GM21619 (cell line): ENCODE data around the gene B4GAT1.
"Not testable (repeated sequence)": the region's sequence is repeated elsewhere in the genome, so short reads cannot be mapped to it uniquely, and the experiment has no call there.

Experiments
- ATAC-seq: cut with Tn5 transposase; IDR thresholded peaks from one replicate; pipeline ENCODE4 v1.9.1; 2021; ENCODE audit not compliant: unreplicated experiment

B4GAT1 gene

DNA sequence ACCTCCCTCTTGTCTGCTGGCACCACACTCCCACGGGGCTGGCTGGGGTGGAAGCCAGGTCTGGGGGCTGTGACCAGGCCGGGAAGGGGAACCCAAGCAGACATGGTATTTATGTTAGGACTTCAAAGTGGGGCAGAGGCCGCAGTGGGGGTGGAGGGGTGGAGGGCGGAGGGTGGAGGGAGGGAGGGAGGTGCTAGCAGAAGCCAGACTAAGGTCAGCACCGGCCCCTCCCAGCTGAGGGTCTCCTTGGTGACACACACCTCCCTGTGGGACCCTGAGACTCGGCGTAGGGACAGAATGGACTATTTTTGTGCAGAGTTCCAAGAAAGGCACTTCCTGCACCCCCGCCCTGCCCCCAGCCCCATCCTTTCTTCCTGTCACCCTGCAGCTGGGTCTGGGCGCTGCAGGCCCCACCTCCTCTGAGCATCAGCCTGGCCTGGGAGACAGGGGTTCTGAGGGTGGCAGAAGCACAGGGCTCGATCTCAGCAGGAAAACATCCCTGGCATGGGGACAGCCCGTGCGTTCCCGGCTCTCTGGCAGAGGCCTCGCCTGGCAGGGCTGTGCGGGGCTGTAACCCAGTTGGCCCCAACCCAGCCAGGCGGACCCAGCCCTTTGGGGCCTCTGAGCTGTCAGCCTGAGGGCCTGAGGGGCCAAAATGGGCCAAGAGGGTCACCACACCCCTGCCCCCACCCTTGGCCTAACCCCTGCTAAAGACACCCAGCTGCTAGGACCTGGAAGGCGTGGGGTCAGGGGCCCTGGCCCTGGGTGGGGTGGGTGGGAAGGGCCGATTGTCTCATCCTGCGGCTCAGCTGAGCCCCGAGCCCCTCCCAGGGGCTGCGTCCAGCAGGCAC, 20.9 kb downstream of the B4GAT1 start:
- ATAC-seq = no peak

DNA sequence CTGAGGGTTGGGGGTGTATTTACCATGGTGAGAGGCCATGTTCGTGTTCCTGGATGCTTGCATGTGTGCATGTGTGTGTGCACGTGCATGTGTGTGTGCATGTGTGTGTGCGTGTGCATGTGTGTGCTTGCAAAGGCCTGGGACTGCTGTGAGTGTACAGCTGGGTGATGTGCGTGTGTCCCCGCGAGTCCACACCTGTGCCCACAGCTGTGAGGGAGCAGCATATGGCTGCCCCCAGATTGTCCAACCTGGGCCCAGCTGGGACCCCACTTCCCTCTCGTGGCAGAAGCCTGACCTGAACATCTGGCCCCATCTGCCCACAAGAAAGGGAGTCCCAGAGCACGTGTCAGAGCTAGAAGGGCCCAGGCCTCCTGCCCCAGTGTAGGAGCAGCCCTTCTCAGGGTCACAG, 22.2 kb downstream of the B4GAT1 start:
- ATAC-seq = no peak

DNA sequence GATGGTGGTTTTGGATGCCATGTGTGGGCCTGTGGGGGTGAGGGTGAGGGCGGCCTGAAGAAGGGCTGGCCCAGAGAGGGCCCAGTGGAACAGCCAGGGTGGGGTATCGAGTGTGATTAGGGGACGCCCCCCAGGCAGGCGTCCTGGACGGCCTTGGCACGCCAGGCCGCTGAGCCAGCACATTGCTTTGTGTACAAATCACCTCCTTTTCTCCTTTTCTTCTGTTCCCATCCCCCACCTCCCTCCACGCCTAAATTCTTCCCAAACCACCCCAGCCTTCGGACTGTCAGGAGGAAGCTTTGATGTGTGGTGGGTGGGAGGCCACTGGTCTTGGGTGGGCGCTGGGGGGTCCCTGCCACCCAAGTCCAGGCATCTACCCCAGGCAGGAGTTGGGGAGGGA, 22.8 kb downstream of the B4GAT1 start:
- no peak for ATAC-seq

DNA sequence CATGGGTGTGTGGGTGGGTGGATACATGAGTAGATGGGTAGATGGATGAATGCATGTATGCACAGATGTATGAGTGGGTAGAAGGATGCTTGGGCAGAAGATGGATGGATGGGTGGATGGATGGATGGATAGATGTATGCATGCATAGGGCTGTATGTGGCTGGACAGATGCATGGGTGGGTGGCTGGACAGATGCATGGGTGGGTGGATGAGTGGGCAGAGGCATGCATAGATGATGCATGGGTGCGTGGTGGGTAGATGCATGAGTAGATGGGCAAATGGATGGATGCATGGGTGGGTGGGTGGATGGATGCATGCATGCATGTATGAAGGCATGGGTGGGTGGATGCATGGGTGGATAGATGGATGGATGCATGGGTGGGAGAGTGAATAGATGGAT, 23.7 kb downstream of the B4GAT1 start:
- ATAC-seq = no peak

DNA sequence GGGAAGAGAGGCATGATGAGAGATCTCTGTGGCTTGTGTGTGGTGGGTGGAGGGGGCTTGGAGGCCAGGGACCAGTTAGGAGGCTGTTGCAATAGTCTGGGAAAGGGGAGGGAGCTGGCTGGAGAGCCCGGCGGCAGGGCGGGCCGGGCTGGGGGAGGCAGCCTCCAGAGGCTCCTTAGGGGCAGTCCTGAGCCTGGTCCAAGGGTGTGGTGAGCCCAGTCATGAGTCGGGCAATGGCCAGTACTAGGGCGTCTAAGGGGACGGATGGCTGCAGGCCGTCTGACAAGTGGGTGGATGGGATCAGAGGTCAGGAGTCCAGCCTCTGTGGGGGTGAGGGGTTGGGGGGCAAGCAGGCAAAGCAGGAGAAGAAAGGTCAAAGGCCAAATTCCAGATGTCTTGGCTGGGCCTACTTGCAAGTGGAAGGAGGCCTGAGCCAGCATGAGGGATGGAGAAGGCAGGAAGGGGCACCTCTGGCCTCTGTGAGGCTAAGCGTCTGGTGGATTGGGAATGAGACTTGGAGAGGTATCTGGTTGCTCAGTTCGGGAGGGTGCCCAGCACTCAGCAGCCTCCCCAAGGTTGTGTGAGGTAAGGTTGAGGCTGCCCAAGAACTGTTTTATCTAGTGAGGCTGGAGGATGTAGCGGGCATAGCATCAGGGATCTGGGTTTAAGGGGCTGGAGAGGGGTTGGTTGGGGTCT, 24.5 kb downstream of the B4GAT1 start:
- no peak for ATAC-seq

DNA sequence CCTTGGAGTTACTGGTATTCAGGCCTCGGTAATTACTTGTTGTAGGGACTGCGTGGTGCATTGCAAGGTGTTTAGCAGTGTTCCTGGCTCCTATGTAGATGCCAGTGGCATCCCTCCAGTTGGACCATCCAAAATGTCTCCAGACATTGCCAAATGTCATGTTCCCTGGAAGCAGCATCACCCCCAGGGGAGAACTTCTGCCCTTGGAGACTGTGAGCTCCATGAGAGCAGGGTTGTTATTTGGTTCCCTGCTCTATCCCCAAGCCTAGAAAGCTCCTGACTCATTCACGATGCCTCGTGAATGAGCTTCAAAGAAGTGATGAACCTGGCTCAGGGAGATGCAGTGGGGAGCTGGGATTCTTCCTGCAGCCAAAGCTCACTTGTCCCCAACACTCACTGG, 25.8 kb downstream of the B4GAT1 start:
- ATAC-seq = no peak

DNA sequence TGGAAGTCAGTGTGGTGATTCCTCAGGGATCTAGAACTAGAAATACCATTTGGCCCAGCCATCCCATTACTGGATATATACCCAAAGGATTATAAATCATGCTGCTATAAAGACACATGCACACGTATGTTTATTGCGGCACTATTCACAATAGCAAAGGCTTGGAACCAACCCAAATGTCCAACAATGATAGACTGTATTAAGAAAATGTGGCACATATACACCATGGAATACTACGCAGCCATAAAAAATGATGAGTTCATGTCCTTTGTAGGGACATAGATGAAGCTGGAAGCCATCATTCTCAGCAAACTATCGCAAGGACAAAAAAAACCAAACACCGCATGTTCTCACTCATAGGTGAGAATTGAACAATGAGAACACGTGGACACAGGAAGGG, 26.7 kb downstream of the B4GAT1 start:
- not testable (repeated sequence) for ATAC-seq

DNA sequence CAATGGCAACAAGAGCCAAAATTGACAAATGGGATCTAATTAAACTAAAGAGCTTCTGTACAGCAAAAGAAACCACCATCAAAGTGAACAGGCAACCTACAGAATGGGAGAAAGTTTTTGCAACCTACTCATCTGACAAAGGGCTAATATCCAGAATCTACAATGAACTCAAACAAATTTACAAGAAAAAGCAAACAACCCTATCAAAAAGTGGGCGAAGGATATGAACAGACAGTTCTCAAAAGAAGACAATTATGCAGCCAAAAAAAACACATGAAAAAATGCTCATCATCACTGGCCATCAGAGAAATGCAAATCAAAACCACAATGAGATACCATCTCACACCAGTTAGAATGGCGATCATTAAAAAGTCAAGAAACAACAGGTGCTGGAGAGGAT, 27.1 kb downstream of the B4GAT1 start:
- not testable (repeated sequence) for ATAC-seq

DNA sequence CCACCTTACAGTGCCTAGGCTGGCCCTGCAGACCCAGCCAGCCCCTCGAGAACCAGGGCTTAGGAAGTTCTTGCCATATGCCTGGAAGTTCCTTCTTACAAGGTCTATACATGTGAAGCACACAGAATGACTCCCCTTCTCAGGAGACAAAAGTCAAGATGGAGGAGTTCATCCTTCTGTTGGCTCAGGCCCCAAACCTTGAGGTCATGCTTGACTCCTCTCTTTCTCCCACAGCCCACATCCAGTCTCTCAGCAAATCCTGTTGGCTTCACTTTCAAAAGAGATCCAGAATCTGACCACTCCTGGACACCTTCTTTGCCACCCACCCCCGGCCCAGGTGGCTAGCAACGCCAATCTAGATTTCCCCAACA, 28.8 kb downstream of the B4GAT1 start:
- no peak for ATAC-seq

DNA sequence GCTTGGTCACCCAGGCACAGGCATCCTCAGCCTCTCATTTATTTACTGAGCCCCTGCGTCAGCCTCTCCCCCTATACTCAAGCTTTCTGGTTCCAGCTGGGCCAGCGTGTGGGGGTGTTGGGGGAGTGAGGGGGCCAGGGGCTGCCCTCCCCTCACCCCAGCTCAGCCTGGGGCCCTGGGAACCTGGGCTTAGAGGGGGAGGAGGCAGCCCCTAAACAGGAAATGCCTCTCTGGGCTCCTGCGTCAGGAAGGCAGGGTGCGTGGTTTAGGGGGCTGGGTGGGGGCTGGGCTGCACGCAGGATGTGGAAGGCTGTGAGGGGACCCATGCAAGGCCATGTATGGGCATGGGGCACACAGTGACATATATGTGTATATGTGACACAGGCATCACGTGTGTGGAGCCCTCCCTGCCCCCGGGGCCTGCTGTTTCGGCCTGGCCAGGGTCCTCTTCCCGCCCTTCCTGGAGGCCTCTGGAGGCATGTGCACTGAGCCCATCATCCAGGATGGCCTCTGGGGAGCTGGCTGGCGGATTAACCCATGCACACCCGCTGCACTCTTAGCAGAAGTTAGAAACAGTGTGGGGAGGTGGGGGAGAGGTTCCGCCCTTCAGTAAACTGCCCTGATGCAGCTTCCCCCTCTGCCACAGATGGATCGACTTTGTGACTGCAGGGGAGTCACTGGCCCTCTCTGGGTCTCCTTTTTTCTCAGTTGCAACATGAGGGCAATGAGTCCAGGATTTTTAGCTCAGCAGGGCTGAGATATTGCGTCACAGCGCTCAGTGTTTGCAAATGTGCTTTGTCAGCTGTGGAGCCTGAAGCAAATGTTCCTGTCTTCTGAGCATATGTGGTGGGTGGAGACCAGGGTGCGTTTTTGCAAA, 29.5 kb downstream of the B4GAT1 start:
- ATAC-seq = no peak

DNA sequence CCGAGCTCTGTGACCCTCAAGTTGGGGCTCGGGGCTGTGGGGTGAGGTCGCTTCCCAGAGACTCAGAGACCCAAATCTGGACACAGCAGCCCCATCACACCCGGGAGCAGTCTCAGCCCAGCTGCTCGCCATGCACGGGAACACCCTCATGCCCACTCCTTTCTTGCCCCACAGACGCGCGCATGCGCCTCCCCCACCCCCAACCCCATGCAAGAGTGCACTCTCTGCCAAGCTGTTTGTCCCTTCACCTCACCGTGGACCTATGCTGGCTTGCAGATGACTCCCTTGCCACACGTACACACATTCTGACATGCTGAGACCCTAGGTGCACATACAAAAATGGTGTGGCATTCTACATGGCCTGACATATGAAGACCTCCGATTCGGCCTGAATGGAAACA, 30.1 kb downstream of the B4GAT1 start:
- no peak for ATAC-seq

DNA sequence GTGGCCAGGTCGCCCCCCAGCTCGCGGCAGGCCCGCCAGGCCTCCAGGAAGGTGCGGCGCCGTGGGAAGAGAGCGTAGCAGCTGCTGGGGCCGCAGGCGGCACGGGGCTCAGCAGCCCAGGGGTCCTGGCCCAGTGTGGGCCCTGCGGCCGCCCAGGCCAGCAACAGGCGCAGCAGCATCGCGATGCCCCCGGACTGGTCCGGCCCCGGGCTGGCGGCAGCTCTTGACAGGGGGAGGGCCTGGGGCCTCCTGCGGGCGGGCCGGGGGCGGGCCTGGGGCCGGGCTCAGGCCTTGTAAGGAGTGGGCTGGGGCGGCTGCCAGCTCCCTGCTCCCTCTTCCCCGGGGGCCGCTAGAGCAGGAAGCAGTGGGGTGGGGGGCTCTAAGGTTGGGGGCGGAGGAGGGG, 30.6 kb downstream of the B4GAT1 start, which contains the start of gene CD248:
Gene CD248 (minus strand): TSS at position 196 of the 403 bp plus-strand sequence. CDS start 17 bp downstream, at position 179.
- no peak for ATAC-seq

DNA sequence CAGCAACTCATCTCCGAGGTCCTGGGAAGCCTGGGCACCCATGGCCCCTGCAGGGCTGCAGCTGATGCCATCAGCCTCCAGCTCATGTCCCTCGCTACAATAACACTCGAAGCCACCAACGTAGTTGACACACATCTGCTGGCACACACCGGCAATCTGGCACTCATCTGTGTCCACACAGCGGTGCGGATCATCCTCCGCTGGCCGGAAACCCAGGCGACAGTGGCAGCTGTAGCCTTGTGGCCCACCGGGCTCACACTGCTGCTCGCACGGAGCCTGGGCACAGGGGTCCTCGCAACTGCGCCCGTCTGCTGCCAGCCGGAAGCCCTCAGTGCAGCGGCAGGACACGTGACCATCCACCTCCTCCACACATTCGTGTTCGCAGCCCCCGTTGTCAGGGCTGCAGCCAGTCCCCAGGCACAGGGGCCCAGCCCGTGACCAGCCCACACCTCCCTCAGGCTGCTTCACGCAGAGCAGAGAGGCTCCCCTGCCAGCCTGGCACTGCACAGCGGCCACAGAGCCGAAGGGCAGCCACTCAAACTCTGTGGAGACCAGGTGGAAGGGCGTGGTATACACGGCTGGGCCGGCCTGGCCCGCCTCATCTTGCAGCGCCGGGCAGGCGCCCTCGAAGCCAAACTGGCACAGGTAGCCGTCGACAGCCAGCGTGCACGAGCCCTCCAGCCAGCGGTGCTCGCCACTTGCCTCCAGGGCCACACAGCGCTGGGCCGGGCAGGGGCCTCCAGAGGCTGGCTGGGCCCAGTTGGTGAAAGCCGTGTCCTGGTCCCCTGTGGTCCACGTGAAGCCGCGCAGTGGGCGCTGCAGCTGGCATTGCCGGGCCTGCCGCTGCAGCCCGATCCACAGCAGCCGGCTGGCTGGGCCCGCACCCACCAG, 31.3 kb downstream of the B4GAT1 start:
- ATAC-seq = no peak

DNA sequence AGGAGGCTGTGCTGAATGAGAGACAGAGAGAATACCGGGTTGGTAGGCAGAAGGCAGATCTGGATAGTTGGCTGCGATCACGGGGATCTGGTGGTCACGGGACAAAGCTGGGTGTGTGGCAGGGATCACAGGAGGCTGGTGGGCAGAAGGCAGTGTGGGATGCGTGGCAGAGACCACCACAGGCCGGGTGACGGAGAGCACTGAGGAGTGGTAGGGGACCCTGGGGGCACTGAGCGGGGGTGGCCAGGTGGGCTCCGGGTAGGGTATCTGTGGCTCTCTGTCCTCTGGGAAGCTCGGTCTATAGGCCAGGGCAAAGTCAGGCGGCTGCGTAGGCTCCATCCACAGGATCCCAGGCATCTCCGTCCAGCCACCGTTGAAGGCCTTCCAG, 31.9 kb downstream of the B4GAT1 start:
- no peak for ATAC-seq

DNA sequence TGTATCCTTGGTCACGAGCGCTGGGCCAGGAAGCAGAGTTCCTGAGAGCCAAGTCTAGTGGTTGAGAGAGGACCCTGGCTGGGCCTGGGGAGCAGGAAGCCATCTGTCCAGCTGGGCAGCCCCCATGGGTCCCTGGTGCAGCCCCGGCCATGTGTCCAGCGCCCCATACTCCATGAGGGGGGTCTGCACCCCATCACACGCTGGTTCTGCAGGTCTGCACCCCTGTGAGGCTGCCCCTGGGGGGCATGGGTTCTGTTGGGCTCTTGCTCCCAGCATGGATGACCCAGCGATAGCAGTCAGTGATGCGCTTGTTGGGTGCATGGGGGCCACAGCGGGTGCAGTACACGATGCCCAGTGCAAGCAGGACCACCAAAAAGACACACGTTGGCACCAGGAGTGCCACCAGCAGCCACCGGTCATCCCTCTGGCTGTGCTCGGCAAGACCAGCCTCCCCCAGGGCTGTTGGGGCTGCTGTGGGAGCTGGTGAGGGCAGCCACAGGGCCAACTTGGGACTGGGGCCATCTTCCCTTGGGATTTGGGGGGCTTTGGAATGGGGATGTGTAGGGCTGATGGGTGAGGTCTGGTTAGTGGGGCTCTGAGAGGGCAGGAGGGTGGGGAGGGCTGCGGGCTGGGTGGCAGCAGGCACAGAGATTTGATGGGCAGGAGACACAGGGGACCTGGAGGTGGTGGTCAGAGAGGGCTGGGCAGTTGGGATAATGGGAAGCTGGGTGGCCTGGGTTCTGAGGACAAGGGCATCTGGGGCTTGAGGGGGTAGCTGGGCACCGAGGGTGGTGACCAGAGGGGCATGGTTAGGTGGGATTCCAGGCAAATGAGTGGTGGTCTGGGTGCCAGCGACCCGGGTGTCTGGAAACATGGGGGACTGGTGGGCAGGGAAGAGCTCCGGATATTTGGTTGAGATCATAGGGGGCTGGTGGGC, 32.6 kb downstream of the B4GAT1 start:
- no peak for ATAC-seq

DNA sequence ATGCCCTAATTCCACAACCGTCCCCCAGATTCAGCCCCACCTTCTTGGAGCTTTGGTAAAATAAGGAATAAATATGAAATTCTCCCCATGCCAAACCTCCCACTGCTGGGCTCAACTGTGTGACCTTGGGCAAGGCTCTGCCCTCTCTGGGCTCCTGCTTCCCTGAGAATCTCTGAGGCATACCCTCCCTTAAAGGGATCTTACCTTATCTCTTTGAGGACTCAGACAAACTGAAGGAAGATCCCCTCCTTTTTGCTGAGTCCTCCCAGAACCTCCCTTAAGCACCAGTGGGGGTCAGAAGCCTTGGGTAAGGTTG, 33.3 kb downstream of the B4GAT1 start:
- ATAC-seq = no peak

DNA sequence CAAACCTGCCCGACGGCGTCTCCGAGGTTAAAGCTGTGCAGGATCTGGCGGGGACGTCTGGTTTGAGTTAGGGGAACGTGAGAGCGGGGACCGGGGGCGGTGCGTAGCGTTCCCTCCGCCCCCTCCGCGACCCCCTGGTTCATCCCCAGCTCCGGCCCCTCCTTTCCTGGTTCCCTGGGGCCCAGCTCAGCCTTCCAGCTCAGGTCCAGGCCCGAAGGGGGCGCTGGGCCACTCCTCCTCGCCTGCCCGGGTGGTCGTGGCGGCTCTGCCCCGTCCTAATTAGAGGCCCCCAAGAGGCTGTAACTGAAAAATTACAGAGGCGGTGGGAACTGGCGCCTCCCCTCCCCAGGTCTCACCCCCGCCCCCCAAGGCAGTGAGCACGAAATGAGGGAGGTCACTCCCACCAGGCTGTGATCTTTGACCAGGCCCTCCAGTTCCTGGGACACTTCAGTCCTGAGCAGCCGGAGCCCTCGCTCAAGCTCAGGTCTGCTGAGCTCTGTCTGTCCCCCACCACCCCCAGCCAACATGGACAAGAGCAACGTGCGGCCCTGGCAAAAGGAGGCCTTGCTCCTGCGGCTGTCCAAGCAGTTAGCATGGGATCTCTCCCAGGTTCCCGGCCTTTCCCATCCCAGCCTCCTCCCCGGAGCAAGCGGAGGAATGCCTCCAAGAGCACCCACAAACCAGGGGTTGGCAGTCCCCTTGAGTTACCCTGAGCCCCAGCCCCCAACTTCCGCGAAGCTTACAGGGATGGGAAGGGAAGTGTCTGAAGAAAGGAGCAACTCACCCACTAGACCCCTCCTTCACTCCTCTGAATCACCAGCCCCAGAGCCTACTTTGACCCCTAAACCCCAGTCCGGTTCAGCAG, 33.9 kb downstream of the B4GAT1 start:
- ATAC-seq = no peak

DNA sequence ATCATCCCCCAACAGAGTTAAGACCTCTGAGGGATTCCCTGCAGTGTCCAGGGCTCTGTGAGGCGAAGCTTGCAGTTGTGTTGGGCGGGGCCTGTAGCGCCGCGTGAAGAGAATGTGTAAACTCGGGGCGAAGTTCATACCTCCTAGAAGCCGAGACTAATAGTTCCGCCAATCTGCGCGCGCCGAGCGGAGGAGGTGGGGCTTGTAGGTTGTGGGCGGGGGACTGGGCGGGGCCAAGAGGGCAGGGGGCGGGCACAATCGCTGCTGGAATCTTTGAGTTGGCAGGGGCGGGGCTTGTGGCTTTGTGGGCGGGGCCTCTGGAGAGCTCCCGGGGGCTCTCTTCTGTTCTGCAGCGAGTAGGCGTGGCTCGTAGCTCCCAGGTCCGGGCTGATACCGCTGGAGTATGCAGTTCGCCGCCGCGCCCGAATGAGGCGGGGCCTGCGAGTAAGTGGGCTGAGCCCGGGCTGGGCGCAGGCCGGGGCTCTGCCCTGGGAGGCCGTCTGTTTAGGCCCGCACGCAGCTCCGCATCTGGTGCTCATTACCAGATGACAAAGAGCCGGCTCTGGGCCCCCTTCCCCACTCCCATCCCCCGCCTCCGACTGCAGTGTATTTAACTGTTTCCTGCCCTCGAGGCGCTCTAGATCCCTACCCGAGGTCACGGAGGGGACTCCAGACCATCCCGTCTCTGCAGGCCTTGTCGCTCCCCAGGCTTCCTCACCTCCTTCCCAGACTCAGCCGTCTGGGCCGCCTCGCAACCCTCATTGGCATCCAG, 34.7 kb downstream of the B4GAT1 start:
- ATAC-seq = peak; percentile 63
